GM18520 (cell line): ENCODE results near the gene SLC25A20.

Source experiments
- ATAC-seq: cut with Tn5 transposase; IDR thresholded peaks from one replicate; pipeline ENCODE4 v1.9.1; 2021; ENCODE audit not compliant: unreplicated experiment

SLC25A20 gene

GRCh38 chr3:48899273-48899672, 591 bp upstream of the SLC25A20 start:
- no peak for ATAC-seq

DNA sequence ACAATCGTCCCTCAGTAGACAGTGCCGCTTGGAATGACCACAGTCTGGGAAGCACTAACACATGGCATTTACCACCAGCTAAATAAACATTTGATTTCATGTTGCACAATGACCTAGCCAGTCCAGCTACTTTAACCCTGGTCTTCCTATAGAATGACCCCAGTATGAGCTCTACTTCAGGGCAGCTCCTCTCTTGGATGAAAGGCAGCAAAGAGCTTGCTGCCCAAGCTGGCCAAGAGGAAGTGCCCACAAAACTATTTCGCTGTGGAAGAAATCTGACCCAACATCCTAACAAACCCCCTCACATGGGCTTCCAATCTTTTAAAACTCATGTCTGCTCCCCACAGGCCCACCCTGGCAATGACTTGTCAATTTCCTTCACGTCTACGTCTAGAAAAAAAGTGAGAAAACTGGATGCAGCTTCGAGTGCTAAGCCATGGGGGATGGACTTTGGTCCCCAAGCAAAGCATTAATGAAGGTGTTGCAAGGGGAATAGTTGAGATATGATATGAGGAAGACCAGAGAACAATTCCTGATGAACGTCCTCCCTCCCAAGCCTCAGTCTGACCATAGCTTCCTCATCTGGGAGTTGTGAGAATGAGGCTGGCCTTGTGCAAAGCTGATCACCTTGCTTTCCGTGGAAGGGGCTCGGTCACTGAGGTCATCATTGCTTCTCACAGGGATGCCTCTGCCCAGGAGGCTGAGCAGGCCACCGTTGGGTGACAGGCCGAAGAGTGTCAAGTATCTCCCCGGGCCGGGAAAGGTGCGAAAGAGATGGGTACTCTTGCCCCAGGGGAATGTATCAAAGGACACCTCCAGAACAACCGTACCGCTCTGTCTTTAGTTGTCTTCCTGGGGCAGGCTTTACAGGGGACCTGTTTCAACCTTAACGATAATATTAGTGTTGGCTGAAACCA, 964 bp downstream of the SLC25A20 start:
- no peak for ATAC-seq

DNA sequence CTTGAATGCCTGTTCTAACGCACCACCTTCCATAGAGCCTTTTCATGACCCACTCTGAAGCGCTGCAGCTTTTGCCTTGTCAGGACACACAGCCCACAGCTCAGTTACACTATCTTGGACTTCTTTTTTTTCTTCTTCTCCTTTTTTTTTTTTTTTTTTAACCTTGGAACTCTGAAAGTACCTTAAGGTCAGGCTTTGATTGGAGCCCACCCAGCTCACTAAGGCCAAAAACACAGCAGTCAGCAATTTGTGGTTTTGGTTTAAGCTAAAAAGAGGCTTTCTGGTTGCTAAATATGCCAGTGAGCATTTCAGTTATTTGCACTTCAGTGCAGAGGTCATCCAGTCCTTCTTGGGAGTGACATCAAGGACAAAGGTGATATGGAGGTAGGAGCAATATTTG, 1.7 kb downstream of the SLC25A20 start:
- ATAC-seq = no peak

DNA sequence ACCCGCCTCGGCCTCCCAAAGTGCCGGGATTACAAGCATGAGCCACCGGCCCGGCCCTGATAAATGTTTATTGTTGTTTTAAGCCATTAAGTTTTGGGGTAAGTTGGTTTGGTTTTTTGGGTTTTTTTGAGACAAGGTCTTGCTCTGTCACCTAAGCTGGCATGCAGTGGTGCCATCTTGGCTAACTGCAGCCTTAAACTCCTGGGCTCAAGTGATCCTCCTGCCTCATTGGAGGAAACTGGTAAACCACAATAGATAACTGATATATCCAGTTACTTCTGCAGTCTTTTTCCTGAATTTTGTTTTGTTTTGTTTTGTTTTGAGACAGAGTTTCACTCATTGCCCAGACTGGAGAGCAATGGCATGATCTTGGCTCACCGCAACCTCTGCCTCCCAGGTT, 4.2 kb downstream of the SLC25A20 start:
- no peak for ATAC-seq

DNA sequence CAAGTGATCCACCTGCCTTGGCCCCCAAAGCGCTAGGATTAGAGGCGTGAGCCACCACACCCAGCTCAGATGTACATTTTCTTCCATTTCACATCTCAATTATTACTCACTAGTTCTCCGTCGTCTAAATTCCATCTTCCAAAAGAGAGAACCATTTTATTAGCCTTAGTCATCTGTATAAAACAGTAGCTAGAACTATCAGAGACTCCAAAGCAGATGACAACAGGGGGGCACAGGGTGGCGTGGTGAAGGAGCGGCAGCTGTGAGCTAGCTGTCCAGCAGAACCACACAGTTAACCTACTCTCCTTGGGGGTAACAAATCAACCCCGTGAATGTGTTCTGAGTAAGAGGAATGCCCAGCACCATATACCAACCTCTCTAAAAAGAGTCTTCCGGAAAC, 7.1 kb downstream of the SLC25A20 start:
- no peak for ATAC-seq

GRCh38 chr3:48885753-48886152, 12.9 kb downstream of the SLC25A20 start:
- ATAC-seq = no peak

- no peak for ATAC-seq
Observed at GRCh38 chr3:48881652-48882114, 17.0 kb downstream of the SLC25A20 start.

DNA sequence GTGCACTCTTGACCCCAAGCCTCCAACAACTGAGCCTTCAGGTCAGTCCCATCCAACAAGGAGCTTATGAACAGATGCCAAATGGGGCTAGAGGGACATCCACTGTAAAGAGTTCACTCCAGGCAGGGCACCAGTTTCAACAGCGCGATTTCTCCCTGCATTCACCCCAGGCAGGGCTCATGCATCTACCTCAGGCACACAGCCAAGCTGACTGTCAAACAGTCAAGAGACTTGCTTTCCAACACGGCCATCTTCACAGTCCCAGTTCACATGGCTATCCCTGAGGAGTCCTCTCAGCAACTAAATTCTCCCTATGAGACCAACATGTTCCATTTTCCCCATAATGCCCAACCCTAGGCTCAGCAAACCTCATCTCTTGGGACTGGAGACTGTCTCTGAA, 17.7 kb downstream of the SLC25A20 start:
- ATAC-seq = no peak

- no peak for ATAC-seq
Observed at GRCh38 chr3:48879994-48880377, 18.7 kb downstream of the SLC25A20 start.

- no peak for ATAC-seq
Observed at GRCh38 chr3:48879307-48879993, 19.2 kb downstream of the SLC25A20 start.

DNA sequence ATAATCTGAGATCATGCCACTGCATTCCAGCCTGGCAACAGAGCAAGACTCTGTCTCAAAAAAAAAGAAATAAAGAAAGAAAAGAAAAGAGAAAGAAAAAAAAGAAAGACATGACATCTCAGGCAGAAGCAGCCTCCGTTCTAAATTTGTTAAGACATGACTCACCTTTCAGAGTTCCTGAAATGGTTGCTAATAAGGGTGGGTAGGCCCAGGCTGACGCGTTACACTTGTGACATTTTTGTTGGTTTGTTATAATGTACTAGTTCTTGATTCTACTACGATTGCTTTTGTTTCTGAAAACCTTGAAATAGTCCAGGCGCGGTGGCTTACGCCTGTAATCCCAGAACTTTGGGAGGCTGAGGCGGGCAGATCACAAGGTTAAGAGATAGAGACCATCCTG, 21.0 kb downstream of the SLC25A20 start:
- ATAC-seq = no peak

DNA sequence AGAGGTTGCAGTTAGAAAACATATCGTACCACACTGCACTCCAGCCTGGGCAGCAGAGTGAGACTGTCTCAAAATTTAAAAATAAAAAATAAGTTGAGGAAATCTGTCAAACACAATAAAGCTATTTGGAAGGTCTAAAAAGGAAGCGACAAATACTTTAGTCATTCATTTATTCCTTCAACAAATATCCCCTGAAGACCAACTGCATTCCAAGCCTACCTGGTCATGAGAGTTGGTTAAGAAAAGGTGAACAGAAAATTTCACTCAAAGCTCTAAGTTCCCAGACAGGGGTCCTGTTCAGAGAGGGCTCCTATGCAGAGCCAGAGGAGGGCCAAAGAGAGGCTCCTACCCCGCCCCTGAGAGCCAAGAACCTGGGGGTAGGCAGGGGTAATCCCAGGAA, 35.6 kb downstream of the SLC25A20 start:
- no peak for ATAC-seq

DNA sequence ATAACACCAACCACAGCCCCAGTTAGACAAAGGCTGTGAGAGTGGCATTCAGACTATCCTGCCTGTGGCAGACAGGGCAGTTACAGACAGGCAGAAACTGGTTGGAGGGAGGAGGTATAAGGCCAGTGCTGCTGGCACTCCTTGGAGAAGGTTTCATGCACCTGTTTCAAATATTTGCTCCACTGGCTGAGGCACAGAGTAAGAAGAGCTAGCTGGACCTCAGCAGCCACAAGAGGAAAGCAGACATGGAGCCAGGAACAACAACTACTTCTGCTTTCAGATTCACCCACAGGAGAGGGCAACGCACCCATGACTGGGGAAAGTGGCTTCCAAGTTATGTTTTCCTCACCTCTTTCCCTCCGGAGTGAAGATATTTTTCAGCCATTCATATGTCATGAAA, 39.5 kb downstream of the SLC25A20 start:
- no peak for ATAC-seq

DNA sequence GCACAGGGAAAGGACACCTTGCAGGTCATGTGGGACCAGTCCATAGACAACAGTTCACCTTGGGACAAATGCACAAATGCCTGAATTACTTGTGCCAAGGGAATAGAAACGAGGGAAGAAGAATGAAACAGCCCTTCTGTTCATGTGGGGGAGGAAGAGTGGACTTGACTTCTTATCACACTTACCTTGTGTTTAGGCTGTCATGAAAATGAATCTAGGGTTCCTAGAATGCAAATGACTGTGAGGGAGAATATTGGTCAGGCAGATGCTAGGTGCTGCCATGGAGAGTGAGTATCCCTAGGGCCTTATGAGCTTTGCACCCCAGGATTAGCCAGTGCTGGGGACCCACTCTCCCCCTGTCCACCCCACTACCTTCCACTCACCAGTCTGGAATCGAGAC, 40.0 kb downstream of the SLC25A20 start:
- ATAC-seq = no peak

GRCh38 chr3:48857641-48858040, 41.0 kb downstream of the SLC25A20 start:
- no peak for ATAC-seq

DNA sequence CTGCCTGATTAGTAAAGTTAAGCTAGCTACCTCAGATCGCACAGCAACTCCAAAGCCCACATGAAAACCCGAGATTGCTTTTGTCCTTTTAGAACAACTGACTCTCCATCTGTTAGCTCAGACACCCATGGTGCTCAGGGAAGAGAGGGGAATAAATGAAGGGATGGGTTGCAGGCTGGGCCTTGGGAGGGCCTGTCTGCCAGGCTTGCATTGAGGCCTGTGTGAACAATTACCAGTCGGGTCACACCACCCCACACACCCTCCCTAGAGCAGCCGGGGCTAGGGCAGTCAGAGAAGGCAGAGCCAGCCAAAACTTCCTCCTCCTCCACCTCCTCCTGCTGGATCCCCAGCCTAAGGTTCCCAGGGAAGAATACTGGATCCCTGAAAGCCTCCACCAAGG, 42.2 kb downstream of the SLC25A20 start:
- ATAC-seq = no peak

- no peak for ATAC-seq
Observed at GRCh38 chr3:48855681-48856447, 42.8 kb downstream of the SLC25A20 start.

GRCh38 chr3:48852151-48852550, 46.5 kb downstream of the SLC25A20 start:
- no peak for ATAC-seq

GRCh38 chr3:48851407-48851806, 47.3 kb downstream of the SLC25A20 start:
- no peak for ATAC-seq

- ATAC-seq = no peak
Observed at GRCh38 chr3:48848816-48849515, 49.7 kb downstream of the SLC25A20 start.
